GM19438 (cell line): Measurements from ENCODE around the gene MADD.
"Not testable (repeated sequence)": the region's sequence is repeated elsewhere in the genome, so short reads cannot be mapped to it uniquely, and the experiment has no call there.

ENCODE experiments used
- ATAC-seq: cut with Tn5 transposase; IDR thresholded peaks from one replicate; pipeline ENCODE4 v1.9.1; 2021; ENCODE audit warnings: low read depth; ENCODE audit not compliant: unreplicated experiment

The MADD gene

GRCh38 chr11:47272706-47273105, 2.8 kb downstream of the MADD start:
- ATAC-seq = no peak

DNA sequence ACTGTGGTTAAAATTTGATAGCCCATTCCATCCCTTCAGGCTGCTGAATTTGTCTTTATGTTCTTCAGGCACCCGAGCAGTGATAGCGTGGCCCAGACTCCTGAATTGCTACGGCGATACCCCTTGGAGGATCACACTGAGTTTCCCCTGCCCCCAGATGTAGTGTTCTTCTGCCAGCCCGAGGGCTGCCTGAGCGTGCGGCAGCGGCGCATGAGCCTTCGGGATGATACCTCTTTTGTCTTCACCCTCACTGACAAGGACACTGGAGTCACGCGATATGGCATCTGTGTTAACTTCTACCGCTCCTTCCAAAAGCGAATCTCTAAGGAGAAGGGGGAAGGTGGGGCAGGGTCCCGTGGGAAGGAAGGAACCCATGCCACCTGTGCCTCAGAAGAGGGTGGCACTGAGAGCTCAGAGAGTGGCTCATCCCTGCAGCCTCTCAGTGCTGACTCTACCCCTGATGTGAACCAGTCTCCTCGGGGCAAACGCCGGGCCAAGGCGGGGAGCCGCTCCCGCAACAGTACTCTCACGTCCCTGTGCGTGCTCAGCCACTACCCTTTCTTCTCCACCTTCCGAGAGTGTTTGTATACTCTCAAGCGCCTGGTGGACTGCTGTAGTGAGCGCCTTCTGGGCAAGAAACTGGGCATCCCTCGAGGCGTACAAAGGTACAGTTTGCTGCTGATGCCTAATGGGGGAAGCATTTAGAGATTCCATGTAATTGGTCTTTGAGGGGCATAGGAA, 4.7 kb downstream of the MADD start:
- no peak for ATAC-seq

GRCh38 chr11:47276923-47277322, 7.0 kb downstream of the MADD start:
- ATAC-seq = no peak

DNA sequence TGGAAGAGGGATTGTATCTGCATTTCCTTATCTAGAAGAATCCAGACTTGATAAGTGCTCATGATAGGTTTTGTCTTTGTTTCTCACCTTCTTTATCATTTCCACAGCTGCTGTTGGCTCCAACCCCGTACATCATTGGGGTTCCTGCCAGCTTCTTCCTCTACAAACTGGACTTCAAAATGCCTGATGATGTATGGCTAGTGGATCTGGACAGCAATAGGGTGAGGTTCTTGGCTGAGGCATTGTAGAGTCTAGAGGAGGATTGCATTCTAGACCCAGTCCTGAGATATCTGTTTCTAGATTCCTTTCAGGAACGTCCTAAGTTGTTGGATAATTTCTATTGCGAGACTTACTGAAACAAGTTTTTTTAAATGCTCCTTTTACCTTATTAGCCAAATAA, 8.1 kb downstream of the MADD start:
- no peak for ATAC-seq

DNA sequence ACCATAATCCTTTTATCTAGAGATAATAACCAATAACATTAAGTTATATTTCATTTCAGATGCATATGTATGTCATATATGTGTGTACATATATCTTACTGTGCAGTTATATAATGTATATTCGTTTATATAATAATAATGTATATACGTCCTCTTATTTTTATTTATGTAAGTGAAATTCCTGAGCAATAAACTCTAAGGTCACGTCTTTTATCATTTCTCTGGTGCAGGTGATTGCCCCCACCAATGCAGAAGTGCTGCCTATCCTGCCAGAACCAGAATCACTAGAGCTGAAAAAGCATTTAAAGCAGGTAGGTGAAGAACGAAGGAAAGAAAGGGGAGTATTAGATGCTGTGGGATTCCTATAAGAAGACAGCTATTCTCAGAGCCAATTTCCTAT, 8.8 kb downstream of the MADD start:
- no peak for ATAC-seq

GRCh38 chr11:47280099-47280498, 10.2 kb downstream of the MADD start:
- ATAC-seq = no peak

- ATAC-seq = no peak
These were observed 10.9 kb downstream of the MADD start for GRCh38 chr11:47280860-47281259.

DNA sequence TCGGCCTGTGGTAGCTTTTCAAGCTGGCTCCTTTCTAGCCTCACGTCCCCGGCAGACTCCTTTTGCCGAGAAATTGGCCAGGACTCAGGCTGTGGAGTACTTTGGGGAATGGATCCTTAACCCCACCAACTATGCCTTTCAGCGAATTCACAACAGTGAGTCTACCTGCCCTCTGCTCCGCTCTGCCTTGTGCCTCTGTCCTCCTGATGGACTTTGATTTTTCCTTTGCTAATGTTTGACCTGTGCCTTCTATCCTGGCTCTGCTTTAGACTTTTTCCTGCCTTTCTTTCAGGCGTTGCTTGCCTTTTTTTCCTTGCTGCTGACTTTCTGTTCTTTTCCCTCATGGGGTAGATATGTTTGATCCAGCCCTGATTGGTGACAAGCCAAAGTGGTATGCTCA, 12.5 kb downstream of the MADD start:
- ATAC-seq = no peak

DNA sequence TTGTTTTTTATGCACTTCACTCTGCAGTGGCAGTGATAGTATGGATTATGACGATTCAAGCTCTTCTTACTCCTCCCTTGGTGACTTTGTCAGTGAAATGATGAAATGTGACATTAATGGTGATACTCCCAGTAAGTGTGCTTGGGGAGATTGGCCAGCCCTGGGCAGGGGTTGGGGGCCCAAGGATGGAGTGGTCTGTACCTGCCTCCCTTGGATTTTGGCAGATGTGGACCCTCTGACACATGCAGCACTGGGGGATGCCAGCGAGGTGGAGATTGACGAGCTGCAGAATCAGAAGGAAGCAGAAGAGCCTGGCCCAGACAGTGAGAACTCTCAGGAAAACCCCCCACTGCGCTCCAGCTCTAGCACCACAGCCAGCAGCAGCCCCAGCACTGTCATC, 14.2 kb downstream of the MADD start:
- no peak for ATAC-seq

- no peak for ATAC-seq
These were observed 16.2 kb downstream of the MADD start for GRCh38 chr11:47285969-47286770.

DNA sequence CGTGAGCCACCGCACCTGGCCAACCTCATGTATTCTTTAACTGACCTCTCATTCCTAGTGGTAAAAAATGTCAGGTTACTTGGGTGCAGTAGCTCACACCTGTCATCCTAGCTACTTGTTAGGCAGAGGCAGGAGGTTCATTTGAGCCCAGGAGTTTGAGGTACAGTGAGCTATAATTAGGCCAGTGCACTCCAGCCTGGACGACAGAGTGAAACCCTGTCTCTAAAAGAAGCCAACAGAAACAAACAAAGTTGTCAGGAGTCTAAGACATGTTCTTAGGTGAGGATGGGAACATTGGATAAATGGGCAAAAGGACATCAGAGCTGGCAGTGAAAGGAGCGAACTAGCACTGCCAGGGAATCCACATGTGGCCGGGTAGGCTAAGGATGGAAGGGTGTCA, 18.1 kb downstream of the MADD start:
- no peak for ATAC-seq

DNA sequence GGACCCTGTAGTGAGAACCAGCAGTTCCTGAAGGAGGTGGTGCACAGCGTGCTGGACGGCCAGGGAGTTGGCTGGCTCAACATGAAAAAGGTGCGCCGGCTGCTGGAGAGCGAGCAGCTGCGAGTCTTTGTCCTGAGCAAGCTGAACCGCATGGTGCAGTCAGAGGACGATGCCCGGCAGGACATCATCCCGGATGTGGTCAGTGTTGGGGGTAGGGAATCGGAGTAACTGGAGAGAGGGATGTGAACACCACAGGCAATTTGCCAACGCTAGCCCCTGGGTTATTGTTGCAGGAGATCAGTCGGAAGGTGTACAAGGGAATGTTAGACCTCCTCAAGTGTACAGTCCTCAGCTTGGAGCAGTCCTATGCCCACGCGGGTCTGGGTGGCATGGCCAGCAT, 19.9 kb downstream of the MADD start:
- no peak for ATAC-seq

- no peak for ATAC-seq
These were observed 25.5 kb downstream of the MADD start for GRCh38 chr11:47295385-47295784.

DNA sequence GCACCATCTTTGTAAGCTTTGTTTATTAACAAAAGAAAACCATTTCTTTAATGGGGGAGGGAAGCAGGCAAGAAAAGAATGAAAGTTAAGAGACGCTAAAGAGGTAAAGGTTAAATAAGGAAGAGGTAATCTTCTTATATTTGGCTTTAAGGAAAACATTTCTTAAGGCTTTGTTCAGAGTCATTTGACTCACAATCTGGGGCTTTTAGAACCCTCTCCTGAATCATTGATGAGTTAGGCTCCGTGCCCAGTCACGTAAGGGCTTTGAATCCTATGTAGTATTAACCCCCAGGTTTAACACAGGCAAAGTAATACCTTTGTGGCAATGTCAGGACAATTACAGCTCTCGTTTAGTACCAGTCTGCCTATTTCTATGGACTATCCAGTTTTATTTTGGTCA, 26.1 kb downstream of the MADD start:
- no peak for ATAC-seq

GRCh38 chr11:47299078-47299477, 29.1 kb downstream of the MADD start:
- ATAC-seq = no peak

DNA sequence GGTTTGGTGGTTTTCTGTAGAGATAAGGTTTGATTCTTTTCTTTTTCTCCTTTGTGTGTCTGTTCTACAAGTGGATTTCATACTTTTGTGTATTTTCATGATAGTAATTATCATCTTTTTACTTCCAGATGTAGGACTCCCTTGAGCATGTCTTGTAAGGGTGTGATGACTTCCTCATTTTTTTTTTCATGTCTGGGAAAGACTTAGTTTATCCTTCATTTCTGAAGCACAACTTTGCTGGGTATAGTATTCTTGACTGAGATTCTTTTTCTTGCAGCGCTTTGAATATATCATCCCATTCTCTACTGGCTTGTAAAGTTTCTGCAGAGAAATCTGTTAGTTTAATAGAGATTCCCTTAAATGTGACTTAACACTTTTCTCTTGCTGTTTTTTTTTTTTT, 32.9 kb downstream of the MADD start:
- no peak for ATAC-seq

- no peak for ATAC-seq
These were observed 36.0 kb downstream of the MADD start for GRCh38 chr11:47305734-47306483.

GRCh38 chr11:47306484-47306844, 36.5 kb downstream of the MADD start:
- ATAC-seq = no peak

- ATAC-seq = no peak
These were observed 38.3 kb downstream of the MADD start for GRCh38 chr11:47308050-47308823.

- ATAC-seq = no peak
These were observed 45.1 kb downstream of the MADD start for GRCh38 chr11:47314992-47315391.

DNA sequence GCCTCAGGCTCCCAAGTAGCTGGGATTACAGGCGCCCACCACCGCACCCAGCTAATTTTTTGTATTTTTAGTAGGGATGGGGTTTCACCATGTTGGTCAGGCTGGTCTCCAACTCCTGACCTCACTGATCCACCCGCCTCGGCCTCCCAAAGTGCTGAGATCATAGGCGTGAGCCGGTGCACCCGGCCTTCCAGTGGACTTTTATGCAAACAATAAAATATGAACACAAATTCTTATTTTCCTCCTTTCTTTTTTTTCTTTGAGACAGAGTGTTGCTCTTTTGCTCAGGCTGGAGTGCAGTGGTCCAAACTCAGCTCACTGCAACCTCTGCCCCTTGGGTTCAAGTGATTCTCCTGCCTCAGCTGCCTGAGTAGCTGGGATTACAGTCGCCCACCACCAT, 46.6 kb downstream of the MADD start:
- not testable (repeated sequence) for ATAC-seq
